ENCODE measurements around the gene CTIF.
A peak's percentile ranks its signal among the peaks of the same experiment; 100 is the strongest.

Gene CTIF

DNA sequence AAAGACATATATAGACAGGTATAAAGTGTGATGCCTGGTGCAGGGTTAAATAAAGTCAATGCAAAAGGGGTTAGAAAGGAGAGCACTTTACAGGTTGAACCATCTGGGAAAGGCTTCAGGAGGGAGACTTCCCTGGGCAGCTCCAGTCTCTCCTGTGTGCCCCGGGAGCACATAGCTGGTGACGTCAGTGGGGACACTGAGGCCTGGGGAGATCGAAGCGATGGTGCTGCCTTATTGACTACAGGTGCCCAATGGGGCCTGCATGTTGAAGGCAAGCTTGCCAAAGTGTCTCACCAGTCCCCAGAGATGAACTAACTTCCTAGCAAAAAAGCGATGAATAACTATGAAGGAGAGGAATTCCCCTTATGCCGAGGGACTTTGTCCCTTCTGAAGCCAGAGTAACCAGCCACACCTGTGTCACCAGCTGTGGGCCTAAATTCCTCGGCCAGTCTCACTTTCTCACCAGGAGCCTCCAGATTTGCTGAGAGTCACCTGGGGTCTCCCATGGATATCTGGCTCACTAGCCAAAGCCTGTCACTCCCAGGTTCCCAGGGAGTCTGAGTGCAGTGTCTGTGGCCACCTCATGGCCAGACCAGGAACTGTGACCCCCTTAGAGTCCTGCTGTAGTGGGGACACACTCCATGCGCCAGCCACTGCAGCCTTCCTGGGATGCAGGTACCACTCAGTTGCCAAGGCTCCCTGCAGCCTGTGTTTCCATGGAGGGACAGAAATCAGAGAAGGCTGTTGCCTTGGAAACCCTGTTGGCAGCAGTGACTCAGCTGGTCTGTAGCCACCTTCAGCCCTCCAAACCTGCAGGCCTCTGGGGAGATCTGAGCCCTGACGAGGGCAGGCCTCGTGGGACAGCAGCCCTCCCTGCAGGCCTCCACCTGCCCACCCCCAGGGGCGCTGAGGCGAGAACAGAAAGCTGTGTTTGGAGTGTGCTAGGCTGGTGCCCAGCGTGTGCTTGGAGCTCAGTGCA lies 128.7 kb downstream of the CTIF start:
- no peak for DNase-seq (ENCODE audit: low read depth)

DNA sequence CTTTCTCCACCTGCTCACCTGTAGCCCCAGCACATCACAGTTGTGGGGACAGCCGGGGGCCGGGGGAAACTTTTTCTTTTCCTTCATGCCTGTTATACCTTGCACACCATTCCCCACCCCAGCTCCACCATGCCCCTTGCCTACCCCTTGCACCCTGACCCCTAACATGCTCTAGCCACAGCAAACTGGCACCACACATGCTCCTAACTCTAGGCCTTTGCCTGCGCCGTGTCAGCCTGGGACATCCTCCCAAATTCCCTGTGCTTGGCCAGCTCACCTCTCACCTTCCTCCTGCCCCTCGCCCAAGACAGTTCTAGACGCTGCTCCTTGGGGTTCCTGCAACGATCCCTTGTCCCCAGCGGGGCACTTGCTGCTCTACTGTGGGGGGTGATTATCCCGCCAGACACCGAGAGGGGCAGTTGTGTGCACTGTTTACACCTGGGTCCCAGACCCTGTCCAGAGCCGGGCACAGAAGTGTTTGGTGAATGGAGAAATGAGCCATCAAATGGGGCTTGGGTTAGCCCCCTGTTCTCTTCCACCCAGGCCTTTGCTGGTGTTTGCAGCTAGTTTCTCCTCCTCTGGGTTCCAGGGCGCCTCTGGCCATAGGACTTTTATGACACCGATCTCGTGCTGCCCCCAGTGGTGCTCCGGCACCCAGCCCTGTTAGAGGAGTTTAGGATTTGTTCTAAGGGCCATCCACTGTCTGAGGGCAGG lies 129.8 kb downstream of the CTIF start:
- DNase-seq (ENCODE audit: low read depth): no peak

DNA sequence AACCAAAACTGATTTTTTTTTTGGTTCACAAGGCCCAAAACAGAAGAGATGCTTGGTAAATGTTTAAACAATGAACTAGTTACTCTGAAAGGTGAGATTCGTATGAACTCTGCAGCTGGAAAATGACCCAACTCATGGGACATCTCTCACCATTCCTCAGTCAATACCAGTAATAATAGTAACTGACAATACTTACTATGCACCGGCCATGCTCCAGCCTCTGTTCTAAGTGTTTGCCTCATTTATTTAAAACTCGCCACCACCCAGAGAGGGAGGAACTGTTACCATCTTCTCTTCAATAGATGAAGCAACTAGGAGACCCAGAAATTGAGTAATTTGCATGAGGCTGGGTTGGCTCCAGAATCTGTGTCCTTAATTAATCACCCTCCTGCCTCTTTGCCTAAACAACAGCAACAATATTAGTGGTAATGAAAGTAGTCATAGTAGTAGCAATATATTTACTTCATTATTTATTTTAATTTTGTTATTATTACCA lies 130.4 kb downstream of the CTIF start:
- DNase-seq (ENCODE audit: low read depth): no peak

DNA sequence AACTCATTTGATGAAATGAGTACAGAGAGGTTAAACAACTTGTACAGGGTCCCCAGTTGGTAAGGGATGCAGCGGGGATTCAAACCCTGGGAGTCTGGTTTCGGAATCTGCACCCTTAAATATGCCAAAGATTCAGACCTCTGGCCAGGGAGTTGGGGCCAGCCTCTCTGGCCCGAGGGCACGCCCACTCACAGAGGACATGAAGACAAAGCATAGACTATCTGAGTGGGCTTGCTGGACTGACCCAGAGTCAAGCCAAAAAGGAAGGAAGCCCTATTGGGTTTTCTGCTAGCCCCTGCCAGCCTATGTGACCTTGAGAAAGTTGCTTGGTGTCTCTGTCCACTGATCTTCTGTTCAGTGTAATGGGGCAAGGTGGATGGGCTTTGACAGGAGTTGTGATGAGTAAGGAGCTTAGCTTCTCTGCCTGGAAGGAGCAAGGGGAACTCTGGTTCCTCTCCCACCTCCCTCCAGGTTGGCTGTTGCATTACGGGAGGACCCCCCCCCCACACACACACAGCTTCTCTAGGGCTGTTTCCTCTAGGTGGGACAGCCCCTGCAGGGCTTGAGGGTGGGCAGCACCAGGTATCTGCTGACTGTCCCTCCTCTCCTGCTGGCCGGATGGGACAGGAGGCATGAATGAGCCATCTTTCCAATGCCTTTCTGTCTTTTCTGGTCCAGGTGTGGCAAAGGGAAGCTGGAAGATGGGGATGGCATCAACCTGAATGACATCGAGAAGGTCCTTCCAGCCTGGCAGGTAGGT lies 131.3 kb downstream of the CTIF start:
- DNase-seq (ENCODE audit: low read depth): no peak

DNA sequence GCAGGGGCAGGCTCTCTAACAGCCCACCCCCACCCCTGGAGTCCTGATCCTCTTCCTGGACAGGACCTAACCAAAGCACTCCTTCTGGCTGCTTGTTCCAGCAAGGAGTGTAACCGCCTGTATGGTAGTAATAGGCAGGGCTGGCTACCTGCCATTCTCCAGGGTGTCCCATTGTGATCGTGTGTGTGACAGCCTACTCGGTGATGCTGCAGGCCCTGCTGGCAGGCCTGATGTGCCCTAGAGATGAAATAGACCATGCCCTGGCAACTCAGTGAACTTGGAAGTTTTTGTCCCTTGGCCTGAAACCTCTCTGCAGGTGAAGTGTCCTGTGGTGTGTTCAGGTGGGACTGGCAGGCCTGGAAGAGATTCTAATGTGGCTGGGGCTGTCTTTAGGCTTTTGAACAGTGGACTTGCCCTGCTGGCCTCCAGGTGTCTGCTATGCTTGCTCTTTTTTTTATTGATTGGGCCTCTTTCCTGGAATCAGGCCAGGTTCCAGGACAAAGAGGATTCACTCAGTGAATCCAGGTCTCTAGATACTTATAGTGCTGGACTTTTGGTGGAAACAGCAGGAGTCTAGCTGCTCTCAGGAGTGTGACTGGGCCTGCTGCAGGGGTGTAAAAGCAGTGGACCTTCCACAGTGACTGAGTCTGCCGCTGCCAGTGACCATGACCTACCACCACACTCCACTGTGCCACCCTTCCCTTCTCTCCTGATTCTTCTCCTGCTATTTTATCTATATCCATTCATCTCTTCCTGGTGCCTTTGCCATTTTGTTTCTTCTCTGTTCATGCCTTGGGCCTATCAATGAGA lies 132.1 kb downstream of the CTIF start:
- no peak for DNase-seq (ENCODE audit: low read depth)

DNA sequence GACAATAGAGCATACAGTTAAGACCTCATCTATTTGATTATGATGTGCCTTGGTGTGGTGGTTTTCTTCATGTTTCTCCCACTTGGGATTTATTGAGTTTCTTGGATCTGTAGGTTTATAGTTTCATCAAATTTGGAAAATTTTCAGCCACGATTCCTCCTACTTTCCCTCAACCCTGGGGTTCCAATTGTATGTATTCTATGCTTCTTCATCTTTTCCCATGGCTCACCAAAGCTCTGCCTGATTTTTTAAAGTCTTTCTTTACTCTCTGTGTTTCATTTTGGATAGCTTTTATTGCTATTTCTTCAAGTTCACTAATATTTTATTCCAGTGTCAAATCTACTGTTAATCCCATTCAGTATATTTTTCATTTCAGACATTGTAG lies 132.7 kb downstream of the CTIF start:
- no peak for DNase-seq (ENCODE audit: low read depth)

DNA sequence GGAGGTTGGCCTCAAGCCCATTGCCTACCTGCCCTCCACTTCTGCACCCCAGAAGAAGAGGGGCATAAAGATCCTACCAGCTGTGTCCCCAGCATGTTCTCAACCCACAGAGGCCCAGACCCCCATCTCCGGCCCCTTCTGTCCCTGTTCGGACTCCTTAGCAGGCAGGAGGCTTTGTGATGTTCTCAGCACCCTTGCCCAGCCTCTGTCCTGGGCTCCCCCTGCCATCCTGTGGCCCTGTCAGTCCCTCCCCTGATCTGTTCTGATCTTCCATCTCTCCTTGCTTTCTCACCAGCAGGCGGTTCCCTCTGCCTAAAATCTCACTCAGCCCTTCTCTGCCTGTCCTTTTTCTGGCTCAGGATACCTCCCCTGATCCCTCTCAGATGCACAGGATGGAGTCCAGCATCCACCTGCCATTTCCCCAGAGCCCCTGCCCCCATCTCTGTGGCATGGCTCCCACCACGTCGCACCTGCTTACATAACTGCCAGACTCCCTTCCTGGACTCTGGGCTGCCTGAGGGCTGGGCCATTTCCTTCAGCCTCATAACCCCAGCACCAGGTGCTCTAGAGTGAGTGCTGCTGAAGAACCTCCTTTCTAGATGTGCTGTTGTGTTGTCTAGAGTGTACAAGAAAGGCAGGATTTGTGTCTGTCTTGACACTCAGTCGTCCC lies 134.0 kb downstream of the CTIF start:
- no peak for DNase-seq (ENCODE audit: low read depth)

DNA sequence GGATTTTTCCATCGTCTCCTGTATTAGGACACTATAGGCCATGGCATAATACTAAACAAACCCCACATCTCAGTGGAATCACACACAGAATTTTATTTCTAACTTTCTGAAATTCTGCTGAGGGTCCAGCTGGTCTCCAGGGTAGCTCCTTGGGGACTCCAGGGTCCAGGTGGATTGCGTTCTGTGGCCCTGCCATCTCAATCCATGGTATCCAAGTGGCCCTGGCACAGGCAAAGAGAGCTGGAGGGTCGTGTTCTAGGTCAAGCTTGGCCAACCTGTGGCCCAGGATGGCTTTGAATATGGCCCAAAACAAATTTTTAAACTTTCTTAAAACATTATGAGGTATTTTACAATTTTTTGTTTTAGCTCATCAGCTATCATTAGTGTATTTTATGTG lies 134.6 kb downstream of the CTIF start:
- DNase-seq (ENCODE audit: low read depth): no peak

DNA sequence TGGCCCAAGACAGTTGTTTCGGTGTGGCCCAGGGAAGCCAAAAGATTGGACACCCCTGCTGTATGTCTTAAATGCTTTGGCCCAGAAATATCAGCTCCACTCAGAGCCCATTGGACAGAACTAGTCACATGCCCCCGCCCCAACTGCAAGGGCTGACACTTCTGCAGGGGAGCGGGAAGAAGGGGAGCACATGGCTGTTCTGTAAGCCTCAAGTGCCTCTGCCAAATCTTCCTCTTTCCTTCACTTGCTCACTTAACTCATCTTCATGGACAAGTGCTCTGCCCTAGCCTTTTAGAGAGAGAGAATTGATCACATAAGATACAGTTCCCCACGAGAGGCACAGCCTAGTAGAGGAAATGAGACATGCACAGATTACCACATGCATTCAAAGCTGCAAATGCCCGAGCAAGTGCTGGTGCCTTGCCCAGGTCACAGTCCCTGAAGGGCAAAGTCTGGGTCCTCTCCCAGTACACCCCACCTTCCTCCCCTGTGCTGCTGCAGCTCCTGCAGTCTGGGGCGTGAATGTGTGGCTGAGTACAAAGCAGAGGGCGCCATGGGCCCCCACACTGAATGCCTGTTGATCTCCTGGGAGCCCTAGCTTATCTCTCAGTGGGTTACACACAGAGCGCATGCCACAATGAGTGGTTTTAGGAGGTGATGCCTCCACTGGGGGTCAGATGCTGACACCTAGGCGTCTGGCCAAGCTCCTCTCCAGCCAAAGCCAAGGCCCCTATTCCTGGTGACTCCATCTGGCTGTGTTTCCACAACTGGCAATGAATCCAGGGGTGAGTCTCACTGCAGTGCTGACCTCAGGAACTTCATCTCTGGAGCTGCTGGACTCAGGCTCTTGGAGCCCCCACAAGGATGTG lies 135.3 kb downstream of the CTIF start:
- no peak for DNase-seq (ENCODE audit: low read depth)

DNA sequence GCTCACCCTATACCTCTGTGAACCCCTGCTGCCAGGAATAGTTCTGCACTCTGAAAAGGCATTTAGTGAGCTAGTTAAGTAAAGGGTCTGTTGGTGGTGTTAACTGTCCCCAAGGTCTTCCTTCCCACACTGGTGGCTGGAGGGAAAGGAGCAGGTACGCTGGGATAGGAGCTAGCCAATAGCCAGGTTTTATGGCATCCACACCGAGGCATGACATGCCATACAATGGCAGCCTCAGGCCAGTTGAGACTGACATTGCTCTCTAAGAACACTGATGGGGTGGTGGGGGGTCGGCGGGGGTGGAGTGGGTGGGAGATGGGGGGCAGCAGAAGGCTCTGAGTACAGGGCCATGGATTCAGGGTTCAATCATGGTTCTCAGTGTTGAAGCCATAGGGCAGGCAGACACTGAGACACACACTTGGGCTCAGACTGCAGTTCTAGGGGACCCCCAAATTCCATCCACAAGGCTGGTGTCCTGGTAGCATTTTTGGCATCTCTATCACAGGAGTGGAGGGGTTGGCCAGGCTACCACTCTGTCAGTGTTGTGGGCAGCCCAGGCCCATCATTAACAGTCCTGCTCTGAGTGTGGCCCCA lies 136.0 kb downstream of the CTIF start:
- DNase-seq (ENCODE audit: low read depth): no peak

DNA sequence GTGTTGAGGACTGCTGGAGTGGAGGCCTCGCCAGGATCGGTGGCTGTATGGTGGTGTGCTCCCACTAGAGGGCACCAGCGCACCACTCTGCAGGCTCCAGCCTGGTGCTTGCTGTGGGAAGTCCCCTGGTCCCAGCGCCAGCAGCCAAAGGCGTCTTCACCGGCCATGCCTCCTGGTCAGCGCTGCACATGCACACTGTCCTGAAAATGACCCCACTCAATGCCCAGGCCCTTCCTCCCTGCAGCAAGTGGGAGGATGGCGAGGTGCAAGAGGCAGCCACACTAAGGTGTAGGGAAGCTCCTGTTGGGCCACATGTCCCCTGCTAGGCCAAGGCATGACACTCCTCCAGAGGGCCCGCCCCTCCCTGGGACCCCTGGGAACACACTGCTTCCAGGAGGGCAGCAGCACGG lies 136.5 kb downstream of the CTIF start:
- DNase-seq (ENCODE audit: low read depth): peak; percentile 60

DNA sequence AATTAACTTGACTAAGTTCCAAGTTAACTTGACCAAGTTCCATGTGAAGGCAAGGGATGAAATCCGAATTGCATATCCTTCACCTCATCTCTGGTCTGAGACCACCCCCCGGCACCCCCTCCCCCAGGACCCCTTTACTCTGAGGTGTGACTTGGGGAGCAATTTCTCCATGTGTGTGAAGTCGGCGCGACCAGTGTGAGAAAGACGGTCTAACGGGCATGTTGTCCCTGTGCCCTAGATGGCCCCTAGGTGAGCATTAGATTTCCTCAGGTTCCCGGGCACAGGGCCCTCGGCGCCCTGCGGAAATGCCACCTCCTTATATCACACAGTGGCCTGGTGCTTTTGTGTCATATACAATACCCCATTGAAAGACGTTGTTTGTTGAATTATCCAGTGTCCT lies 137.1 kb downstream of the CTIF start:
- no peak for DNase-seq (ENCODE audit: low read depth)

DNA sequence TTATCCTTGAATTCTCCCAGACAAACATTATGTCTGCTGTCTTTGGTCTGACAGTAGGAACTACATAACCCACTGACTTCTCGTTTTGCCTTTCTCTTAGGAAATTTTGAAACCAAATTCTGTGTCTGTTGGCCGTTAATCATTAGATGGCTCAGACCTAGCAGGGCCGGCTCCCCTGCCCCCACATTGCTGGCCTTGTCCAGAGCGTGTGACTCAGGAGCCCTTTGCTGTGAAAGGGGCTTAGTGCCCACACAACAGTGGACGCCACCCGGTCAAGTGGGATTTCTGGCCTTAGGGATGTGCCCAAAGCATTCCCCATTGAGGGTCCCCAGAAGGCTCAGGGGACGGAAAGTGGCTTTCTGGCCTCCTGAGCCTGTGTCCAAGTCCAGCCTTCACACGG lies 137.5 kb downstream of the CTIF start:
- DNase-seq (ENCODE audit: low read depth): no peak

DNA sequence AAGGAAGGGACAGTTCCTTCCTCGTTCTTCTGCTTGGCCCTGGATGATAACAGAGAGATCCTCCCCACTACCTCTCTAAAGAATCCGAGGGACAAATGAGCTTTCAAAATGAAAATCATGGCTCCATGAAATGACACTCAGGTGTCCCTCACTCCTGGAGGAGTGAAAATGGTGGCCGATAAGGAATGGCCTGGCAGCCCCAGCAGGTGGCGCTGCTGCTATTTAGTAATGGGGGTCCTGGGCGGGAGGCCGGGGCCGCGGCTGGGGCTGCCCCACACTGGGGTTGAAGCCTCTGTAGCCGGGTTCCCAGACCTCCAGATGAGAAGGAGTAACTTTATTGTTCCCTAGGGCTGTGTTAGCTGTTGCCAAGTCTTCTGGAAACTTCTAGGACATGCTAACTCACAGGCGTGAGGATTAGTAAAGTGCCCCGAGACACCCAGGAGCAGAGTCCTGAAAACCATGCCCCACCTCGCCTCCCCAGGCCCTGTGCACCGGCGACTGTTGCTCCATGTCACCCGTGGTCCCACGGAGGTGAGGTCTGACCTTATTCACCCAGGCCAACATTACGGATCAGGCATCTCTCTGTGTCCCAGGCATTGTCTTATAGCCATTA lies 138.0 kb downstream of the CTIF start:
- DNase-seq (ENCODE audit: low read depth): peak; percentile 24

DNA sequence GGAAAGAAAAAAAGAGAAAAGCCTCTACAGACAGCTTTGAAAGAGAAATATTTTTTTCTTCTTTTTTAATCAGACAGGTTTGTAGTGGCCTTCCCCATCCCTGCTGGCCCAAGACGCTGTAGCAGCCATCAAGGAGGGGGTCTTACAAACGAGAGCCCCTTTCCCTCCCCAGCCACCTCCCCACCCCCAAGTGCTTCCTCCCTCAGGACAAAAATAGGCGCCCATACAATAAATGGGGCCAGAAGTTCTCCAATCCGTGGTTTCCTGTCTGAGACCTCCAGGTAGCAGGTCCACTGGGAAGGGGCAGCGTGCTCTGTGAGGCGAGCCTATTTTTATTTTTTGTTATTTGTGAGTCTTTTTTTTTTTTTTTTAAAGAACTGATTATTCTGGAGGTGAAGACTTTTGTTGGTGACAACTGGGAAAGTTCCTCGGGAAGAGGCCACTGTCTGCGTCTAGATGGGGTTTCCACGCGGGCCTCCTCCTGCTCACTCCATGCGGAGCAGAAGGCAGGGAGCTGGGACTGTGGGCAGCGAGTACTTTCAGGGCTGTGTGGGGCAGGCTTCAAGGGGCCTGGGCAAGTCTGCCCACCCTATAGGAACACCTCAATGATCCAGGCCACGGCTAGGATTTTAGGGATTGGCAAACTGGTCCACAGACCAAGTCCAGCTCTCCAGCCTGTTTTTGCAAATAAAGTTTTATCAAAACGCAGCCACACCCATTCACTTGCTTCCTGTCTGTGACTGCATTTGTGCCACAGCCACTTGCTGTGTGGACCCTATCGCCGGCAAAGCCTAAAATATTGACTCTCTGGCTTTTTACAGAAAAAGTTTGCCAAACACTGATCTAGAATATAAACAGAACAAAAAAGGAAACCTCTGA lies 139.6 kb downstream of the CTIF start:
- no peak for DNase-seq (ENCODE audit: low read depth)

DNA sequence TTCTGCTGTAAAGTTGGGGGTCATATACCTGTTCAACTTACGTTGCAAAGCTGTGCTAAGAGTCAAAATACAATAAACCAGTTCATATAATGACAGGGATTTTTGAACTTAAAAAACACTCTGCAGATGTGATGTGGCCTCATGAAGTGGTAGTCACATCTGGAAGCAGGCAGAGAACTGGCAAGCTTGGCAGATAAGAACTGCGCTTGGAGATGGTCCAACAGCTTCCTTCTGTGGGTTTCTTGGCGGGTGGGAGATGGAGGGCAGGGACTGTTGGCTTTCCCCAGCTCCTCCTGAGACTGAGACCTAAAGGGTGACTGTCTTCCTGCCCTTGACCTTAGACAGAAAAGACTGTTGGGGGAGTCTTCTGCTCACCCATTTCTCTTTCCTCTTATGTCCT lies 140.4 kb downstream of the CTIF start:
- DNase-seq (ENCODE audit: low read depth): no peak

DNA sequence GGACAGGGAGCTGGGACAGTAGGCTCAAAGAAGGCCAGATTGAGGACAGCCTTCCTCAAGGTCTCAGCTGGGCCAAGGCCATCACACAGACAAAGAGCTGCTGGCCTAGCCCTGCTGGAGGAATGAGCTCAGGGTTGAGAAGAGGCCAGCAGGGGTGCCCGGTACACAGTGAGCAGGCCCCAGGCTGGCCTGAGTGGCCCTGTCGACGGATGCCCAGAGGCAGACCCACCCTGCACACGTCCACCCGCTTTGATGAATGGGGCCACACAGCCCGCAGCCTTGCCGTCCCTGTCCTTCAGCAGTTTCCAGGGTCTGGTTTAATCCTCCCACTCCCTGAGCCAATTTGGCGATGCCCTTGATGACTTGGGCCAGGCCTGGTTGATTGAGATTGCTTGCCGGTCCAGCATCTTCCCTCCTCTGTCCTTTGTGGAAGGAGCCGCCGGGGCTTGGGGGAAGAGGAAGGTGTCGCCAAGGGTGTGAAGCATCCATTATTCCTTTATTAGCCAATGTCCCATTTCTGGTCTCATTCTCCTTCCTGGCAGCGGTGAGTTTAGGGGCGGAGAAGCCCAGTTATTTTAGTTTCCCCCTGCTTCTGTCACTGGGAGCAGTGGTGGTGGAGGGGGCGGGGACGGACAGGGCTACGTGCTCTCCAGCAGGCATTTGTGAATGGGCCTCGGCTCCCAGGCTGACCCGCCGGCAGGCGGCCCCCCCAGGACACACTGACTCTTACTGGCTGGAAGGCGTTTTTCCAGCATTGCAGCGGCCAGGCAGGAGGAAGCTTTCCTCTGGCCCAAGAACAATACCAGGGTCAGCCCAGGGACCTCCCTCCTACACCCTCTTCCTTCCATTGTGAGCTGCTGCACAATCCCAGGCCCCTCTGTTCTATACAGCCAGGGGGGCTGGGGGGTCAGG lies 141.8 kb downstream of the CTIF start:
- no peak for DNase-seq (ENCODE audit: low read depth)

All from stimulated activated CD8-positive, alpha-beta memory T cell treated with anti-CD3 and anti-CD28 coated beads, Interleukin-12 subunit alpha, Interleukin-12 subunit beta, amount 100 ng/mL, for 4 hours (primary cell).